Sigmoid colon (tissue), 4 donors: Measurements from ENCODE around the gene GET4.

ENCODE experiments used
- EP300 ChIP-seq, 4 donors: sonication (generic); formaldehyde crosslinking; IDR thresholded peaks; one replicate each; pipeline ENCODE4 v1.6.1; 2017; ENCODE audit warnings: antibody characterized with exemption in 4 of 4
- POLR2AphosphoS5 ChIP-seq, 4 donors: sonication (generic); formaldehyde crosslinking; IDR thresholded peaks; one replicate each; pipeline ENCODE4 v1.6.1; 2017; ENCODE audit warnings: antibody characterized with exemption in 4 of 4
- TF ChIP-seq, protein P1 (sequence below), 4 experiments: fragments of 450-650 bp in 3 of 4; fragments of 200-600 bp in 1 of 4; IDR thresholded peaks; one replicate each; pipeline ENCODE4 v1.5.1; 2016 to 2019; ENCODE audit warnings: antibody characterized with exemption in 4 of 4, mild to moderate bottlenecking in 3 of 4, moderate library complexity in 2 of 4

DNA sequence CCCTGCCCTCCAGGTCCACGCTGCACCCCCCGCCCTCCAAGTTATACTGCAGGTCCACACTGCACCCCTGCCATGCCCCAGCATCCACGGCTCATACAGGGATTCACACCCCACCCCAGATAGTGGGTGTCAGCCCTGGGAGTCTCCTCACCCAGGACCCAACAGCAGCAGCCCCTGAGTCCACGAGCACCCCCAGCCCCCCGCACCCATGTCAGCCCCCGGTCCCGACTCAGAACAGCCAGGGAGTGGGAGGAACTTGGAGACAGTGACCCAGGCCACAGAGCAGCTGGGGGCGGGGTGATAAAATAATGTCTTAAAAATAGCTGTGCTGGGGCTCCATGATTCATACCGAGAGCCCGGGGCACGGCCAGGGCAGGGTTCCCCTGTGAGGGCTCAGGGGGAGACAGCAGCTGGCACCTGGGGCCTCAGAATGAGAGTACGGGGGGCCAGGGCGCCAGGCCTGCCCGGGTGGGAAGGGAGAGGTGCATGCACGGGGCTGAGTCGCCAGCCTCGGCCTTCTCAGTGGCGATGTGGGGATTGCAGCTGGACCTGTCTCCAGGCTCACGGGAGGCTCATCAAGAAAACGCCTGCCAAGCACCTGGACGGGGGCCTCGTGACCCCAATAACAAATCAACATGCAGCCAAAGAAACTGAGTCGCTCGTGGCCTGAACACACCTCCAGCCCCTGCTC lies 48.3 kb downstream of the GET4 start:
- TF ChIP-seq, protein P1, sequence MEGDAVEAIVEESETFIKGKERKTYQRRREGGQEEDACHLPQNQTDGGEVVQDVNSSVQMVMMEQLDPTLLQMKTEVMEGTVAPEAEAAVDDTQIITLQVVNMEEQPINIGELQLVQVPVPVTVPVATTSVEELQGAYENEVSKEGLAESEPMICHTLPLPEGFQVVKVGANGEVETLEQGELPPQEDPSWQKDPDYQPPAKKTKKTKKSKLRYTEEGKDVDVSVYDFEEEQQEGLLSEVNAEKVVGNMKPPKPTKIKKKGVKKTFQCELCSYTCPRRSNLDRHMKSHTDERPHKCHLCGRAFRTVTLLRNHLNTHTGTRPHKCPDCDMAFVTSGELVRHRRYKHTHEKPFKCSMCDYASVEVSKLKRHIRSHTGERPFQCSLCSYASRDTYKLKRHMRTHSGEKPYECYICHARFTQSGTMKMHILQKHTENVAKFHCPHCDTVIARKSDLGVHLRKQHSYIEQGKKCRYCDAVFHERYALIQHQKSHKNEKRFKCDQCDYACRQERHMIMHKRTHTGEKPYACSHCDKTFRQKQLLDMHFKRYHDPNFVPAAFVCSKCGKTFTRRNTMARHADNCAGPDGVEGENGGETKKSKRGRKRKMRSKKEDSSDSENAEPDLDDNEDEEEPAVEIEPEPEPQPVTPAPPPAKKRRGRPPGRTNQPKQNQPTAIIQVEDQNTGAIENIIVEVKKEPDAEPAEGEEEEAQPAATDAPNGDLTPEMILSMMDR (IDR thresholded peaks at IDR 0.05): no peak
- TF ChIP-seq POLR2AphosphoS5 (IDR thresholded peaks at IDR 0.05) (no peak), EP300 (IDR thresholded peaks at IDR 0.05) (no peak)
